Central memory CD8-positive, alpha-beta T cell (primary cell): ENCODE results near the gene SPDYE16.
"Not testable (repeated sequence)": the region's sequence is repeated elsewhere in the genome, so short reads cannot be mapped to it uniquely, and the experiment has no call there.

Source experiments
- ATAC-seq: fragments of 150-1000 bp; cut with Tn5 transposase; replicated peaks from 2 replicates; pipeline ENCODE4 v1.10.0; 2022; ENCODE audit warnings: mild to moderate bottlenecking, moderate FRiP score, moderate number of reproducible peaks; ENCODE audit not compliant: poor library complexity, severe bottlenecking; ENCODE audit errors: extremely low read depth
- DNase-seq, 2 donors: peaks; one replicate each; pipeline ENCODE4 v3.0.0; 2021; ENCODE audit warnings: low spot score in 2 of 2
- H3K27ac Mint-ChIP-seq: one replicate; pipeline ENCODE4 v1.8.0; 2022; ENCODE audit warnings: low read depth, mild to moderate bottlenecking, moderate library complexity, mixed read lengths
- H3K27me3 Mint-ChIP-seq: one replicate; pipeline ENCODE4 v1.8.0; 2022; ENCODE audit warnings: mixed read lengths
- H3K36me3 Mint-ChIP-seq: one replicate; pipeline ENCODE4 v1.8.0; 2022; ENCODE audit warnings: mild to moderate bottlenecking, moderate library complexity, mixed read lengths; ENCODE audit not compliant: insufficient read depth
- H3K4me1 Mint-ChIP-seq: one replicate; pipeline ENCODE4 v1.8.0; 2022; ENCODE audit warnings: mixed read lengths
- H3K4me3 Mint-ChIP-seq: one replicate; pipeline ENCODE4 v1.8.0; 2022; ENCODE audit warnings: mild to moderate bottlenecking, moderate library complexity, mixed read lengths
- H3K9me3 Mint-ChIP-seq: one replicate; pipeline ENCODE4 v1.8.0; 2022; ENCODE audit warnings: mixed read lengths

SPDYE16 gene

GRCh38 chr7:76570324-76570775 is 27.3 kb upstream of the SPDYE16 start:
- H3K9me3 Mint-ChIP-seq, H3K27me3 Mint-ChIP-seq, ATAC-seq, DNase-seq, H3K4me3 Mint-ChIP-seq, H3K27ac Mint-ChIP-seq, H3K36me3 Mint-ChIP-seq: not testable (repeated sequence)
- peaks cover 13% of the 10 kb centered on the region for H3K4me1 Mint-ChIP-seq

GRCh38 chr7:76568742-76569141 is 25.6 kb upstream of the SPDYE16 start:
- H3K27ac Mint-ChIP-seq, H3K36me3 Mint-ChIP-seq: not testable (repeated sequence)

GRCh38 chr7:76567753-76568152 is 24.7 kb upstream of the SPDYE16 start:
- H3K27me3 Mint-ChIP-seq, H3K4me3 Mint-ChIP-seq, H3K9me3 Mint-ChIP-seq, DNase-seq, H3K27ac Mint-ChIP-seq, ATAC-seq, H3K36me3 Mint-ChIP-seq: not testable (repeated sequence)
- H3K4me1 Mint-ChIP-seq: peaks cover 25% of the 10 kb centered on the region

More at GRCh38 chr7:76568742-76569141, 25.6 kb upstream of the SPDYE16 start:
- H3K4me3 Mint-ChIP-seq, H3K27me3 Mint-ChIP-seq, ATAC-seq, H3K9me3 Mint-ChIP-seq, DNase-seq: not testable (repeated sequence)
- peaks cover 23% of the 10 kb centered on the region for H3K4me1 Mint-ChIP-seq

GRCh38 chr7:76567311-76567710 is 24.2 kb upstream of the SPDYE16 start:
- not testable (repeated sequence) for H3K9me3 Mint-ChIP-seq, H3K27me3 Mint-ChIP-seq, ATAC-seq, H3K27ac Mint-ChIP-seq, DNase-seq, H3K4me3 Mint-ChIP-seq, H3K36me3 Mint-ChIP-seq
- peaks cover 25% of the 10 kb centered on the region for H3K4me1 Mint-ChIP-seq

GRCh38 chr7:76565001-76565400 is 21.9 kb upstream of the SPDYE16 start:
- H3K9me3 Mint-ChIP-seq, H3K27me3 Mint-ChIP-seq, ATAC-seq, H3K36me3 Mint-ChIP-seq, H3K27ac Mint-ChIP-seq, DNase-seq, H3K4me3 Mint-ChIP-seq: not testable (repeated sequence)
- H3K4me1 Mint-ChIP-seq: peaks cover 26% of the 10 kb centered on the region

GRCh38 chr7:76561342-76561741 is 18.2 kb upstream of the SPDYE16 start:
- H3K4me3 Mint-ChIP-seq, H3K27ac Mint-ChIP-seq, DNase-seq, H3K9me3 Mint-ChIP-seq, ATAC-seq, H3K27me3 Mint-ChIP-seq: not testable (repeated sequence)
- H3K36me3 Mint-ChIP-seq: peaks cover 11% of the 10 kb centered on the region
- peaks cover 41% of the 10 kb centered on the region for H3K4me1 Mint-ChIP-seq

GRCh38 chr7:76560157-76560556 is 17.1 kb upstream of the SPDYE16 start:
- not testable (repeated sequence) for ATAC-seq, H3K36me3 Mint-ChIP-seq

GRCh38 chr7:76559685-76560084 is 16.6 kb upstream of the SPDYE16 start:
- not testable (repeated sequence) for H3K9me3 Mint-ChIP-seq, H3K36me3 Mint-ChIP-seq, H3K27me3 Mint-ChIP-seq, H3K4me3 Mint-ChIP-seq, DNase-seq, ATAC-seq
- Mint-ChIP-seq H3K4me1 (peaks cover 41% of the 10 kb centered on the region), H3K27ac (peak overlapping the region; percentile 18)

More at GRCh38 chr7:76560157-76560556, 17.1 kb upstream of the SPDYE16 start:
- not testable (repeated sequence) for H3K9me3 Mint-ChIP-seq, H3K27me3 Mint-ChIP-seq, H3K4me3 Mint-ChIP-seq, DNase-seq
- Mint-ChIP-seq H3K27ac (peak overlapping the region; percentile 18), H3K4me1 (peaks cover 38% of the 10 kb centered on the region)

- ATAC-seq, H3K27me3 Mint-ChIP-seq, H3K4me3 Mint-ChIP-seq, H3K9me3 Mint-ChIP-seq, DNase-seq, H3K27ac Mint-ChIP-seq: not testable (repeated sequence)
- H3K4me1 Mint-ChIP-seq: peaks cover 33% of the 10 kb centered on the region
- peaks cover 19% of the 10 kb centered on the region for H3K36me3 Mint-ChIP-seq
These were observed 8.9 kb upstream of the SPDYE16 start for GRCh38 chr7:76551992-76552391.

GRCh38 chr7:76549855-76550248 is 6.8 kb upstream of the SPDYE16 start:
- not testable (repeated sequence) for ATAC-seq, DNase-seq, H3K27me3 Mint-ChIP-seq, H3K9me3 Mint-ChIP-seq
- Mint-ChIP-seq H3K4me1 (peaks cover 24% of the 10 kb centered on the region), H3K27ac (peak overlapping the region; percentile 72), H3K4me3 (peak overlapping the region; percentile 92), H3K36me3 (peaks cover 17% of the 10 kb centered on the region)

GRCh38 chr7:76549025-76549854 is 6.1 kb upstream of the SPDYE16 start:
- H3K27me3 Mint-ChIP-seq, H3K9me3 Mint-ChIP-seq: not testable (repeated sequence)
- H3K4me3 Mint-ChIP-seq: peak overlapping the region; percentile 92
- ATAC-seq (peak; percentile 99), DNase-seq (peak; percentile 52 to 62)
- H3K27ac Mint-ChIP-seq: peak overlapping the region; percentile 72
- peaks cover 14% of the 10 kb centered on the region for H3K36me3 Mint-ChIP-seq
- H3K4me1 Mint-ChIP-seq: peaks cover 21% of the 10 kb centered on the region

GRCh38 chr7:76531643-76532042 is 11.5 kb downstream of the SPDYE16 start:
- not testable (repeated sequence) for H3K4me1 Mint-ChIP-seq, H3K4me3 Mint-ChIP-seq, H3K36me3 Mint-ChIP-seq, H3K27ac Mint-ChIP-seq, ATAC-seq, H3K9me3 Mint-ChIP-seq, DNase-seq, H3K27me3 Mint-ChIP-seq

GRCh38 chr7:76526183-76526582 is 16.9 kb downstream of the SPDYE16 start:
- H3K27ac Mint-ChIP-seq, DNase-seq, ATAC-seq, H3K36me3 Mint-ChIP-seq, H3K27me3 Mint-ChIP-seq, H3K4me1 Mint-ChIP-seq, H3K9me3 Mint-ChIP-seq, H3K4me3 Mint-ChIP-seq: not testable (repeated sequence)
